ENCODE results near the gene CCZ1. TPM values are rescaled to one million over a fixed set of nuclear protein-coding genes. Genes with fewer than 3 reads are reported as not detected.
A peak's percentile ranks its signal among the peaks of the same experiment; 100 is the strongest.
"Not testable (repeated sequence)": the region's sequence is repeated elsewhere in the genome, so short reads cannot be mapped to it uniquely, and the experiment has no call there.

Gene CCZ1
- total RNA-seq, 1 donor from 2014 or later: 66.9 TPM

- not testable (repeated sequence) for ATAC-seq
Observed at GRCh38 chr7:5916529-5916928, 18.0 kb downstream of the CCZ1 start.

GRCh38 chr7:5924180-5924579, 25.6 kb downstream of the CCZ1 start:
- ATAC-seq: not testable (repeated sequence)

- not testable (repeated sequence) for ATAC-seq
Observed at GRCh38 chr7:5924630-5925029, 26.1 kb downstream of the CCZ1 start.

GRCh38 chr7:5926263-5926870, 27.8 kb downstream of the CCZ1 start:
- not testable (repeated sequence) for ATAC-seq

- not testable (repeated sequence) for ATAC-seq
Observed at GRCh38 chr7:5930290-5930689, 31.8 kb downstream of the CCZ1 start.

GRCh38 chr7:5931250-5931649, 32.7 kb downstream of the CCZ1 start:
- not testable (repeated sequence) for ATAC-seq

GRCh38 chr7:5931905-5932644, 33.5 kb downstream of the CCZ1 start:
- peak; percentile 80 for ATAC-seq

- ATAC-seq: not testable (repeated sequence)
Observed at GRCh38 chr7:5934945-5935450, 36.5 kb downstream of the CCZ1 start.

GRCh38 chr7:5963205-5963604, 64.7 kb downstream of the CCZ1 start:
- not testable (repeated sequence) for ATAC-seq

- not testable (repeated sequence) for ATAC-seq
Observed at GRCh38 chr7:5963810-5964209, 65.3 kb downstream of the CCZ1 start.

GRCh38 chr7:5970347-5970911, 71.9 kb downstream of the CCZ1 start, which contains the start of gene RSPH10B:
TSS of gene RSPH10B (minus strand) at chr7:5970689. CDS start at chr7:5967116, 3,573 bp downstream.
- ATAC-seq: peak; percentile 35

GRCh38 chr7:5973580-5973979, 75.0 kb downstream of the CCZ1 start:
- not testable (repeated sequence) for ATAC-seq

Other genes with a start within 250 kb of the CCZ1 start
- gene RNF216, start 117.1 kb upstream of the CCZ1 start, total RNA-seq: 10.9 TPM
- not detected for gene OCM, start 17.9 kb upstream of the CCZ1 start, total RNA-seq
- not detected for gene RSPH10B, start 72.0 kb downstream of the CCZ1 start, total RNA-seq
- gene PMS2, start 110.3 kb downstream of the CCZ1 start, total RNA-seq: 9.5 TPM
- 29.1 TPM for gene AIMP2, start 110.5 kb downstream of the CCZ1 start, total RNA-seq
- not detected for gene ANKRD61, start 132.6 kb downstream of the CCZ1 start, total RNA-seq
- gene EIF2AK1, start 160.4 kb downstream of the CCZ1 start, total RNA-seq: 62.0 TPM
- 5.5 TPM for gene USP42, start 206.2 kb downstream of the CCZ1 start, total RNA-seq

Measured in esophagus mucosa (tissue), 1 donor.